OCI-LY1 (cell line): ENCODE measurements around the gene RBMS3.
A peak's percentile ranks its signal among the peaks of the same experiment; 100 is the strongest.

Source experiments
- H2AFZ ChIP-seq: fragments of 200-600 bp; sonication (generic), shearing (Covaris generic); 2 replicates; pipeline ENCODE4 v1.6.0; 2014; ENCODE audit warnings: antibody characterized with exemption, mild to moderate bottlenecking, low read length
- H3F3A ChIP-seq: fragments of 200-600 bp; sonication (generic), shearing (Covaris generic); 2 replicates; pipeline ENCODE4 v1.6.0; 2014; ENCODE audit warnings: mild to moderate bottlenecking, antibody characterized with exemption, low read length, moderate library complexity; ENCODE audit not compliant: insufficient read depth
- H3K27ac ChIP-seq: fragments of 200-600 bp; sonication (generic); 2 replicates; pipeline ENCODE4 v1.5.1; 2014; ENCODE audit warnings: low read length, mixed run types, mild to moderate bottlenecking, low read depth; ENCODE audit not compliant: poor library complexity, severe bottlenecking
- H3K27me3 ChIP-seq: fragments of 200-600 bp; sonication (generic); 2 replicates; pipeline ENCODE4 v1.6.0; 2014; ENCODE audit warnings: antibody characterized with exemption, mild to moderate bottlenecking, low read length, moderate library complexity; ENCODE audit not compliant: insufficient read depth
- H3K36me3 ChIP-seq: fragments of 200-600 bp; sonication (generic); 2 replicates; pipeline ENCODE4 v1.6.1; 2014; ENCODE audit warnings: mild to moderate bottlenecking, antibody characterized with exemption, low read length, moderate library complexity, mixed read lengths; ENCODE audit not compliant: insufficient read depth
- H3K4me1 ChIP-seq: fragments of 200-600 bp; sonication (generic); 2 replicates; pipeline ENCODE4 v1.5.1; 2014; ENCODE audit warnings: mild to moderate bottlenecking, low read length, moderate library complexity; ENCODE audit not compliant: insufficient read depth, severe bottlenecking
- H3K4me2 ChIP-seq: fragments of 200-600 bp; sonication (generic), shearing (Covaris generic); 2 replicates; pipeline ENCODE4 v1.6.1; 2014; ENCODE audit warnings: low read length
- H3K4me3 ChIP-seq: fragments of 200-600 bp; sonication (generic); 2 replicates; pipeline ENCODE4 v1.5.1; 2014; ENCODE audit warnings: low read length, low read depth, mild to moderate bottlenecking, mixed read lengths; ENCODE audit not compliant: poor library complexity, severe bottlenecking
- H3K79me2 ChIP-seq: fragments of 200-600 bp; shearing (Covaris generic); 2 replicates; pipeline ENCODE4 v1.6.1; 2016; ENCODE audit warnings: mixed run types, low read length, mixed read lengths; ENCODE audit not compliant: insufficient read depth
- H3K9ac ChIP-seq: fragments of 200-600 bp; sonication (generic), shearing (Covaris generic); 2 replicates; pipeline ENCODE4 v1.6.1; 2014; ENCODE audit warnings: mild to moderate bottlenecking, low read length, mixed read lengths
- H3K9me2 ChIP-seq: fragments of 200-600 bp; sonication (generic), shearing (Covaris generic); 2 replicates; pipeline ENCODE4 v1.6.1; 2014; ENCODE audit warnings: low read depth, mild to moderate bottlenecking, low read length, mixed read lengths
- H3K9me3 ChIP-seq: fragments of 200-600 bp; shearing (Covaris generic); 2 replicates; pipeline ENCODE4 v1.6.1; 2014; ENCODE audit warnings: low read length, mixed read lengths
- H4K20me1 ChIP-seq: fragments of 200-600 bp; sonication (generic), shearing (Covaris generic); 2 replicates; pipeline ENCODE4 v1.6.0; 2016; ENCODE audit warnings: mild to moderate bottlenecking, low read length; ENCODE audit not compliant: insufficient read depth
- EZH2 ChIP-seq: fragments of 200-600 bp; sonication (generic), shearing (Covaris generic); IDR thresholded peaks from 2 replicates; pipeline ENCODE4 v1.8.0; 2017; ENCODE audit warnings: borderline replicate concordance, mixed run types, mild to moderate bottlenecking, antibody characterized with exemption, low read length, moderate library complexity, mixed read lengths
- TF ChIP-seq, protein P1 (sequence below): fragments of 200-600 bp; sonication (generic), shearing (Covaris generic); IDR thresholded peaks from 2 replicates; pipeline ENCODE4 v1.5.1; 2017; ENCODE audit warnings: mild to moderate bottlenecking, antibody characterized with exemption, low read length, moderate library complexity, mixed read lengths

Gene RBMS3

GRCh38 chr3:29612536-29612935, 331.7 kb downstream of the RBMS3 start:
- Histone ChIP-seq H2AFZ (no peak overlapping the region), H3K36me3 (no peaks in the 10 kb centered on the region), H3K4me3 (no peak overlapping the region), H3K27me3 (no peaks in the 10 kb centered on the region), H3K9me2 (no peaks in the 10 kb centered on the region), H3K79me2 (no peaks in the 10 kb centered on the region), H3K9me3 (no peaks in the 10 kb centered on the region), H3K4me2 (no peak overlapping the region), H3K4me1 (peaks cover 47% of the 10 kb centered on the region), H3K27ac (no peak overlapping the region), H3F3A (no peaks in the 10 kb centered on the region), H4K20me1 (no peaks in the 10 kb centered on the region), H3K9ac (no peak overlapping the region)
- no peak for TF ChIP-seq EZH2
- TF ChIP-seq, protein P1, sequence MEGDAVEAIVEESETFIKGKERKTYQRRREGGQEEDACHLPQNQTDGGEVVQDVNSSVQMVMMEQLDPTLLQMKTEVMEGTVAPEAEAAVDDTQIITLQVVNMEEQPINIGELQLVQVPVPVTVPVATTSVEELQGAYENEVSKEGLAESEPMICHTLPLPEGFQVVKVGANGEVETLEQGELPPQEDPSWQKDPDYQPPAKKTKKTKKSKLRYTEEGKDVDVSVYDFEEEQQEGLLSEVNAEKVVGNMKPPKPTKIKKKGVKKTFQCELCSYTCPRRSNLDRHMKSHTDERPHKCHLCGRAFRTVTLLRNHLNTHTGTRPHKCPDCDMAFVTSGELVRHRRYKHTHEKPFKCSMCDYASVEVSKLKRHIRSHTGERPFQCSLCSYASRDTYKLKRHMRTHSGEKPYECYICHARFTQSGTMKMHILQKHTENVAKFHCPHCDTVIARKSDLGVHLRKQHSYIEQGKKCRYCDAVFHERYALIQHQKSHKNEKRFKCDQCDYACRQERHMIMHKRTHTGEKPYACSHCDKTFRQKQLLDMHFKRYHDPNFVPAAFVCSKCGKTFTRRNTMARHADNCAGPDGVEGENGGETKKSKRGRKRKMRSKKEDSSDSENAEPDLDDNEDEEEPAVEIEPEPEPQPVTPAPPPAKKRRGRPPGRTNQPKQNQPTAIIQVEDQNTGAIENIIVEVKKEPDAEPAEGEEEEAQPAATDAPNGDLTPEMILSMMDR = no peak

DNA sequence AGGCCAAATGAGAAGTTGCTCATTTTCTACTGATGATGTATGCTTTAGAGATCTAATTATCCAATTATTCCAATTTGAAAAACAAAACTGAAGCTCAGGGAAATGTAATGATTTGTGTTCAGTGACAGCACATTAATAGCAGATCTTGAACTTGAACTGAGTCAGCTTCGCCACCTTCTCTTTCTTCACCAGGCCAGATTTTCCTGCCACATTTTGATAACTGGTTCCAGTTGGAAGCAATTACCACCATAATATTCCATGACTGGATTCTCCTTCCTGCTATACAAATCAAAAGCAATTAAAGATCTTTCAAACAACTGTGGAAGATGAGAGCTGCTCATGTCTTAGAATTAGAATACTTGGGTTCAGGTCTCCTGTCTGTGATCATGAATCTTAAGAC, 334.1 kb downstream of the RBMS3 start:
- Histone ChIP-seq H3F3A (no peaks in the 10 kb centered on the region), H3K27ac (no peak overlapping the region), H3K9ac (no peak overlapping the region), H3K4me3 (no peak overlapping the region), H3K9me2 (no peaks in the 10 kb centered on the region), H3K79me2 (no peaks in the 10 kb centered on the region), H3K27me3 (no peaks in the 10 kb centered on the region), H3K9me3 (no peaks in the 10 kb centered on the region), H4K20me1 (no peaks in the 10 kb centered on the region), H3K36me3 (no peaks in the 10 kb centered on the region), H3K4me1 (peaks cover 44% of the 10 kb centered on the region), H2AFZ (no peak overlapping the region), H3K4me2 (peak overlapping the region; percentile 20; the same call in 1 of the 2 replicates)
- TF ChIP-seq, protein P1 = no peak

DNA sequence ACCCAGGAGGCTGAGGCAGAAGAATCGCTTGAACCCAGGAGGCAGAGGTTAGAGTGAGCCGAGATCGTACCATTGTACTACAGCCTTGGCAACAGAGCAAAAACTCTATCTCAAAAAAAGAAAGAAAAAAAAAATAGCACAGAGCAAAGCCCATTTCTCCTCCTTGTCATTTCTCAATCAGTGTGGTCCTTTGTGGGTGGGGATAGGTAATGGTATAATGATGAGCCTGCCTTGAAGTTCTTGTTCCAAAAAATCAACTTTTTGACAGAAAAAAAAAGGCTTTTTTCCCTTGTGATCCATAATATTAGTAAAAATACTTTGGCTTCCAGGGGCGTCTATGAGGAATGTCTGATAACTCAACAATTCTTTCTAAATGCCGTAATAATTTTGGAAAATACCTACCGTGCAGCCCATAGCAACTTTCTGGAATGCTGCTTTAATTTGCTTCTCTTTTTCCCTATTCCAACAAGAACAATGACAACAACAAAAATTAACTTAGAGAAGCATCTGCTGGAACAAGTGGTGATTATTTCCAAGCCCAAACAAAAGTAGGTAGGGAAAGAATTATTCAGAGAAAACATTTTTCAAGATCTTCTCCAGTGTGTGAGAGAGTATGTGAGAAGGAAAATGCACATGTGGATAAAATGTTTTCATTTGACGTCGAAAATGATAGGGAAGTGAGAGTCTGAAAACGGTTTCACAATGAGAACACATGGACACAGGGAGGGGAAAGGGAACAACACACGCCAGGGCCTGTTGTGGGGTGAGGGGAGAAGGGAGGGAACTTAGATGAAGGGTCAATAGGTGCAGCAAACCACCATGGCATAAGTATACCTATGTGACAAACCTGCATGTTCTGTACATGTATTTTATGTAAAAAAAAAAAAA, 337.8 kb downstream of the RBMS3 start:
- no peaks in the 10 kb centered on the region for H3K9me2 ChIP-seq
- no peaks in the 10 kb centered on the region for H3K36me3 ChIP-seq
- H2AFZ ChIP-seq = no peak overlapping the region
- no peaks in the 10 kb centered on the region for H3K27me3 ChIP-seq
- no peak overlapping the region for H3K27ac ChIP-seq
- no peaks in the 10 kb centered on the region for H3K9me3 ChIP-seq
- TF ChIP-seq EZH2 = no peak
- TF ChIP-seq, protein P1 = no peak
- no peak overlapping the region for H3K9ac ChIP-seq
- H3K4me3 ChIP-seq = no peak overlapping the region
- H3K4me1 ChIP-seq = peaks cover 31% of the 10 kb centered on the region
- H3F3A ChIP-seq = no peaks in the 10 kb centered on the region
- no peaks in the 10 kb centered on the region for H3K79me2 ChIP-seq
- no peak overlapping the region for H3K4me2 ChIP-seq
- no peaks in the 10 kb centered on the region for H4K20me1 ChIP-seq
